ENCODE measurements around the gene FOXK1.
"Not testable (repeated sequence)": the region's sequence is repeated elsewhere in the genome, so short reads cannot be mapped to it uniquely, and the experiment has no call there.

FOXK1 gene

DNA sequence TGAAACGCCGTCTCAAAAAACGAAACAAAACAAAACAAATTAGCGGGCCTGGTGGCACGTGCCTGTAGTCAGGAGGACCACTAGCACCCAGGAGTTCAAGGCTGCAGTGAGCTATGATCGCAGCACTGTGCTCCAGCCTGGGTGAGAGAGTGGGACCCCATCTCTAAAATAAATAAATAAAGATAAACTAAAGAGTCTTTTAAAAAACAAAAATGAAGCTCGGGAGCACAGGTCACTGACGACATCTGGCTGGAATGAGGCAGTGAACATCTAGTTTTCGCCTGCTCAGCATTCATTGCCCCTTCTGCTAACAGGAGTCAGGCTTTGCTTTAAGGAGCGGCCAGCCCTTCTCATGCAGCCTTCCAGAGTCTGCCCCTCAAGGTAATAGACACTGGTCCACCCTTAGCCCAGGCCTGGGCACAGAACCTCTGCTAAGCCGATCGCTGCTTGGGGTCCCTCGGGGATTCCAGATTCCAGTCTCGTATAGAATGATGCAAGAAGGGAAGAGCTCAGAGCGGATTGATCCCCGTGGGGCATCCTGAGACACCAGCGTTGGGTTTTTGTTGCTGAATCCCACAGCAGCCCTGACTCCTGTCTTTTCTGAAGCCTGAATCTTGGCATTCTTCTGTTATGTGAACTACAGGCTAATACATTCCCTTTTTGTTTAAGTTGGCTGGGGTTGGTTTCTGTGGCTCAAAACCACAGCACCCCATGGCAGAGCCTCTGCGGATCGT is 14.2 kb upstream of the FOXK1 start:
- DNase-seq, result peak; percentile 60

DNA sequence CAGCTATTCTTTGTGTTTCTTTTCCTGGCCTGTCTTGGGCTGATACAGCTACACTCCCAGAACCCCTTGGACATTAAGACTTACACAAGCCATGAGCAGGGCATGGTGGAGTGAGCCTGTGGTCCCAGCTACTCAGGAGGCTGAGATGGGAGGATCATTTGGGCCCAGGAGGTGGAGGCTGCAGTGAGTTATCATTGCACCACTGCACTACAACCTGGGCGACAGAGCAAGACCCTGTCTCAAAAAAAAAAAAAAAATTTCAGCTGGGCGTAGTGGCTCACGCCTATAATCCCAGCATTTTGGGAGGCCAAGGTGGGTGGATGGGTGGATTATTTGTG is 13.6 kb upstream of the FOXK1 start:
- no peak for DNase-seq

- DNase-seq, result no peak
Measured at GRCh38 chr7:4670791-4671190, 11.3 kb upstream of the FOXK1 start.

- DNase-seq, result no peak
Measured at GRCh38 chr7:4675771-4676367, 6.2 kb upstream of the FOXK1 start.

DNA sequence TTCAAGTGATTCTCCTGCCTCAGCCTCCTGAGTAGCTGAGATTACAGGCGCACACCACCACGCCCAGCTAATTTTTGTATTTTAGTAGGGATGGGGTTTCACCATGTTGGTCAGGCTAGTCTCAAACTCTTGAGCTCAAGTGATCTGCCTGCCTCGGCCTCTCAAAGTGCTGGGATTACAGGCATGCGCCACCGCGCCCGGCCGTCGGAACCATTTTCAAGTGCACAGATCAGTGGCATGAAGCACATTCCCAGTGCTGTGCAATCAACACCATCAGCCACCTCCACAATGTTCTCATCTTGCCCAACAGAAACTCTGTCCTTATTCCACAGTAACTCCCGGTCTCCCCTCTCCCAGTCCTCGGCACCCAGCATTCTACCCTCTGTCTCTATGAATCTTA is 4.6 kb upstream of the FOXK1 start:
- DNase-seq, result not testable (repeated sequence)

DNA sequence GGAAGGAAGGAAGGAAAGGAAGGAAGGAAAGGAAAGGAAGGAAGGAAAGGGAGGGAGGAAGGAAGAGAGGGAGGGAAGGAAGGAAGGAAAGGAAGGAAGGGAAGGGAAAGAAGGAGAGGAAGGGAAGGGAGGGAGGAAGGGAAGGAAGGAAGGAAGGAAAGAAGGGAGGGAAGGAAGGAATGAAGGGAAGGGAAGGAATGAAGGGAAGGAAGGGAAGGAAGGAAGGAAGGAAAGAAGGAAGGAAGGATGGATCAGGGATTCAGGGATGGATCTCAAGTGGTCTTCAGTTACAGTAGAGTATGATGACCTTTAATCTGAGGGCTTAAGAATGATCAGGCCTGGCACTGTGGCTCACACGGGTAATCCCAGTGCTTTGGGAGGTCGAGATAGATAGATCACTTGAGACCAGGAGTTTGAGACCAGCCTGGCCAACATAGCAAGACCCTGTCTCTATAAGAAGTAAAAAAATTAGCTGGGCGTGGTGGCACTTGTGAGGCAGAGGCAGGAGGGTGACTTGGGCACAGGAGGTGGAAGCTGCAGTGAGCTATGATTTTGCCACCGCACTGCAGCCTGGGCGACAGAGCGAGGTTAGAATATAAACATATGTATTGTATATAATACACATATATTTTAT is 760 bp upstream of the FOXK1 start:
- DNase-seq, result no peak

DNA sequence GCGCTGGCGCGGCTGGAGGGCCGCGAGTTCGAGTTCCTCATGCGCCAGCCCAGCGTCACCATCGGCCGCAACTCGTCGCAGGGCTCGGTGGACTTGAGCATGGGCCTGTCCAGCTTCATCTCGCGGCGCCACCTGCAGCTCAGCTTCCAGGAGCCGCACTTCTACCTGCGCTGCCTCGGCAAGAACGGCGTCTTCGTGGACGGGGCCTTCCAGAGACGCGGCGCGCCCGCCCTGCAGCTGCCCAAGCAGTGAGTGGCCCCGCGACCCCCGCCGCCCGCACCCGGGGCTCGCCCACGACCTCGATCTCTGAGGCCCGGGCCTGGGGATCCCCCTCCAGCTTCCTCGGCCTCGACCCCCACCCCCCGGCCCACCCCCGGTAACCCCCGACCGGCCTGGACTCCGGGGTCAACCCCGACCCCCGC is 537 bp downstream of the FOXK1 start:
- DNase-seq, result no peak

- no peak for DNase-seq
Measured at GRCh38 chr7:4683043-4683883, 1.2 kb downstream of the FOXK1 start.

DNA sequence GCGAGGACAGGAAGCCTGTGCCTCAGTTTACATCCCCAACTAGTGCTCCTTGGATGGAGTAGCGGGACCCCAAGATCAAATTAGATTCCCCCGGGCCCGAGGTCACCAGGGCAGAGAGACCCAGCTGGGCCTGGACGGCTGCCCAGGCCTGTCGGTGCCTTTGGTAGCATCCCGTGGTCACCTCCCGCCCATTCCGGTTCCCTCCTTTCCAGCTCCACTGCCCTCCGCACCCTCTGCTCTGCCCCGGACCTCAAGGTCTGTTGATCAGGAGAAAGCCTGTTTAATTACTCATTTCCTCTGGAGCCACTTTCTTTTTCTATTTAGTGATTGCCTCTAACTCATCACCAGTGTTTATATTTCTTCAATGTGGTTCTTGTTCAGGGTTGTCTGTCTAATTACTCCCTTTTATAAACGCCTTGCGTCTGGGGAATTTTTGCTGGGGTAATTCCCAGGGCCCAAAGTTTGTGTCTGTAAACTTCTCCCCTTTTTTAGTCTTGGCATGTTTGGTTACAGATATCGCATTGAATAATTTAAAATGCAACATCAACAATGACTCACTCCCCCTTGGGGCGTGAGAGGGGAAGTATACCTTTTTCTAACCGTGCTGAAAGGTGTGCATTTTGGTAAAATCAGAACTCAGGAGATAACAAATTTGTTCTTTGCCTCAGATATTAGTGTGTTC is 1.9 kb downstream of the FOXK1 start:
- DNase-seq, result peak; percentile 12

GRCh38 chr7:4684846-4685245 is 2.8 kb downstream of the FOXK1 start:
- no peak for DNase-seq

DNA sequence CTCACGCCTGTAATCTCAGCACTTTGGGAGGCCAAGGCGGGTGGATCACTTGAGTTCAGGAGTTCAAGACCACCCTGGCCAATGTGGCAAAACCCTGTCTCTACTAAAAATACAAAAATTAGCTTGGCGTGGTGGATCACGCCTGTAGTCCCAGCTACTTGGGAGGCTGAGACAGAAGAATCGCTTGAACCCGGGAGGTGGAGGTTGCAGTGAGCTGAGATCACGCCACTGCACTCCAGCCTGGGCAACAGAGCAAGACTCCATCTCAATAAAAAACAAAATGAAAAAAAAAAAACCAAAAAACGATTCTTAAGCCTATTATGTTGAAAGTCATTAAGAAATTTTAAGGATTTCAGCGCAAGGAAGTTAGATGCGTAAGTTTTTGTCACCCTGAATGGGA is 3.6 kb downstream of the FOXK1 start:
- not testable (repeated sequence) for DNase-seq

- DNase-seq, result no peak
Measured at GRCh38 chr7:4687956-4688355, 5.9 kb downstream of the FOXK1 start.

DNA sequence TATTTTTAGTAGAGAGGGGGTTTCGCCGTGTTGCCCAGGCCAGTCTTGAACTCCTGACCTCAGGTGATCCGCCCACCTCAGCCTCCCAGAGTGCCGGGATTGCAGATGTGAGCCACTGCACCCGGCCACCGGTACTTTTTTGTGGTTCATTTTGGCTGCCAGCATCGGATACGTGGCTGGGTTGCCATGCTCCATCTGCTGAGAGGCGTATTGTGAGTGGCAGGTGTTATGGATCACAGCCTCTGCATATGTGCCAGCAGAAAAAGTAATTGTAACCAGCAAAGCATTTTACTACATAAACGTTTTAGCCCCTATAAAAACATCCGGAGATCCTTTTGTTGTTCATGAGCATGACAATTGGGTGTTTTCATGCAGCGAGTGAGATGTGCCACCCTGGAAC is 7.1 kb downstream of the FOXK1 start:
- no peak for DNase-seq

DNA sequence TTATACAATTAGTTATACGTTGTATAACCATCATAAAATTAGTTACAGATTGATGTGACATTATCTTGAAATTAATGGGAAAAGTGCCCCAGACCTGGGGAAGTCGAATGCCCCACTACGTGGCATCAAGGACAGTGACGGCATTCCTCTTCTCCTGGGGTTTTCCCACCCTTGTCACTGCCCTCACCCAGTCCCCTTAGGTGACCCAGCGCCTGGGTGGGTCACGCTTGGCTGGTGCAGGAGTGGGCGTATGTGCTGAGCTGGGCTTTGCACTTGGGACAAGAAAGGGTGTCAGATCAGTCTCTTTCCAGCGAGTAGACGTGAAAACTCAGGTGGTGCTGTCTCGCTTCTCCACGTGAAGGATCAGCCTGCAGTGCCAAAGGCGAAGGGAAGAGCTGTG is 7.6 kb downstream of the FOXK1 start:
- no peak for DNase-seq

DNA sequence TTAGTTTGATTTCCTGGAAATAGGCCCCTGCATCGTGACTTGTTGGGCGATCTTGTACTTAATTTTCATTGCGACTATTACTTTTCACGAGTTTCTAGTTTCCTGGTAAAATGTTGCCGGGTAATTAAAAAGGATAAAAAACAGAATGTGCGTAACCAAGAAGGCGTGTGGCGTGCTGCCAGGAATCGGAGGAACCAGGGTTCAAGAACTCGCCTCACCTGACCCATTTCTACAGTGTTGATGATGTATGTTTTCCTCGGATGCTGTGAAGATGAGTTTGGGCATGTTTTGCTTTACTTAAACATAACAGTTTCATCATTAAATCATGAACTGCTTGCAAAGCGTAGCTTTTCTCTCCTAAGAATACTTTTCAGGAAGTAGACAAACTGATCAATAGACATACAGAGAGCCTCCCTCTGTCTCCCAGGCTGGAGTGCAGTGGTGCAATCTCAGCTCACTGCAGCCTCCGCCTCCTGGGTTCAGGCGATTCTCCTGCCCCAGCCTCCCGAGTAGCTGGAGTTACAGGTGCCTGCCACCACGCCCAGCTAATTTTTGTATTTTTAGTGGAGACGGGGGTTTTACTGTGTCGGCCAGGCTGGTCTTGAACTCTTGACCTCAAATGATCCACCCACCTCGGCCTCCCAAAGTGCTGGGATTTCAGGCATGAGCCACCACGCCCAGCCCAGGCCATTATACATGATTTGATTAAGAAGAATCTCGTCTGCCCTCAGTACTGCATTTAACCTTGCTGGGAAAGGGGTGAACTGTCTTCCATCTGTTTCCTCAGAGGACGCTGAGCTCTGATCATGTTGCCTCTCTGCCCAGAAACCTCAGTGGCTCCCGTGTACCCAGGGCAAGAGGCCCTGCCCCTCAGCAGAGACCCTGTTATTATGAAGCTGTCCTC is 9.1 kb downstream of the FOXK1 start:
- no peak for DNase-seq

GRCh38 chr7:4692055-4692454 is 10.0 kb downstream of the FOXK1 start:
- no peak for DNase-seq

DNA sequence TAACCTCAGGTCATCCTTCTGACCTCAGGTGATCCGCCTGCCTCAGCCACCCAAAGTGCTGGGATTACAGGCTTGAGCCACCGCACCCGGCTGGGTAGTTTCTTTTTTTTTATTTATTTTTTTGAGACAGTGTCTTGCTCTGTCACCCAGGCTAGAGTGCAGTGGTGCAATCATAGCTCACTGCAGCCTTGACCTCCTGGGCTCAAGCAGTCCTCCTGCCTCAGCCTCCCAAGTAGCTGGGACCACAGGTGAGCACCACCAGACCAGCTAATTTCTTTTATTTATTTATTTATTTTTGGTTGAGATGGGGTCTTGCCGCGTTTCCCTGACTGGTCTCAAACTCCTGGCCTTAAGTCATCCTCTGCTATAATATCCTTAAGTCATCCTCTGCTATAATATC is 10.5 kb downstream of the FOXK1 start:
- DNase-seq, result not testable (repeated sequence)

- no peak for DNase-seq
Measured at GRCh38 chr7:4693152-4693551, 11.1 kb downstream of the FOXK1 start.

DNA sequence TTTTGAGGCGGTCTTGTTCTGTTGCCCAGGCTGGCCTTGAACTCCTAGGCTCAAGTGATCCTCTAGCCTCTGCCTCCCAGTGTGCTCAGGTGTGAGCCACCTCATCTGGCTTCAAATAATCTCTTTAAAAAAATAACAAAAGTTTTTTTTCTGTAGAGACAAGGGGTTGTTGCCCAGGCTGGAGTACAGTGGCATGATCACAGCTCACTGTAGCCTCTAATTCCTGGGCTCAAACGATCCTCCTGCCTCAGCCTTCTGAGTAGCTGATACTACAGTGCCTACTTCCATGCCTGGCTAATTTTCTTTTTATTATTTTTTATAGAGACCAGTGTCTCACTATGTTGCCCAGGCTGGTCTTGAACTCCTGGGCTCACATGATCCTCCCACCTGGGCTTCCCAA is 11.7 kb downstream of the FOXK1 start:
- DNase-seq, result no peak

DNA sequence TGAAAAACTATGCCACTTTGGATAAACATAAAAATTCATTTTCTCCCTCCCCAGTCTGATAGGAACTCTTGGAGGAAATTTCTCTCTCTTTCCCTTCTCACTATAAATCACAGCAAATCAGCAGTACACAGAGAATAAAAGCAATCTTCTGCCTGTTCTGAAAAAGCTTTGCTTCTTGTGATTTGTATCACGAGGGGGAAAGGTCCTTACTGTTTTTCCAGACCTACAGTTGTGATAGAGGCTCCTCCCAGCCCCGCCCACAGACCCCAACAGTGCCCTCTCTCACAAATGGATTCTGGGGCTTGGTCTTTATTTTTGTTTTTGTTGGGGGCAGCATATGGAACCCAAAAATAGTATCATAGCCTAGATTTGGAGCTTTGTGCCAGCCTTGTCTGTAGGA is 12.2 kb downstream of the FOXK1 start:
- no peak for DNase-seq

GRCh38 chr7:4698707-4699275 is 16.7 kb downstream of the FOXK1 start:
- no peak for DNase-seq

DNA sequence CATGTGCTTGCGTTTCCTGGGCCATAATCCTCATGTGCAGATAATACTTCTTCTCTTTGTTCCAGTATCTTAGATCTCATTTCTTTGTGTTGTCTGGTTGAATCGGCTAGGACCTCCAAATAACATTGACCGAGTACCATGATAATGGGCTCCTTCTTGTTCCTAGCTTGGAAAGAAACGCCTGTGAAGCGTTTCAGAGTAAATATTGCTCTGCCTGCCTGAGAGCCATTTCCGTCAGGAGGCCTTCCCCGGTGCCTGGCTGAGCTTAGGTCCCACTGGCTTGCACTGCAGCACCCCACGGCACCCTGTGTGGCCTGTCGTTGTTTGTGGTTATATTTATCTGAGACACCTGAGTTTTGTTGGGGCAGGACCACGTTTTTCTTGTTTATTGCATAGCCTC is 17.7 kb downstream of the FOXK1 start:
- no peak for DNase-seq
